ENCODE data around the gene RNF149.

DNA sequence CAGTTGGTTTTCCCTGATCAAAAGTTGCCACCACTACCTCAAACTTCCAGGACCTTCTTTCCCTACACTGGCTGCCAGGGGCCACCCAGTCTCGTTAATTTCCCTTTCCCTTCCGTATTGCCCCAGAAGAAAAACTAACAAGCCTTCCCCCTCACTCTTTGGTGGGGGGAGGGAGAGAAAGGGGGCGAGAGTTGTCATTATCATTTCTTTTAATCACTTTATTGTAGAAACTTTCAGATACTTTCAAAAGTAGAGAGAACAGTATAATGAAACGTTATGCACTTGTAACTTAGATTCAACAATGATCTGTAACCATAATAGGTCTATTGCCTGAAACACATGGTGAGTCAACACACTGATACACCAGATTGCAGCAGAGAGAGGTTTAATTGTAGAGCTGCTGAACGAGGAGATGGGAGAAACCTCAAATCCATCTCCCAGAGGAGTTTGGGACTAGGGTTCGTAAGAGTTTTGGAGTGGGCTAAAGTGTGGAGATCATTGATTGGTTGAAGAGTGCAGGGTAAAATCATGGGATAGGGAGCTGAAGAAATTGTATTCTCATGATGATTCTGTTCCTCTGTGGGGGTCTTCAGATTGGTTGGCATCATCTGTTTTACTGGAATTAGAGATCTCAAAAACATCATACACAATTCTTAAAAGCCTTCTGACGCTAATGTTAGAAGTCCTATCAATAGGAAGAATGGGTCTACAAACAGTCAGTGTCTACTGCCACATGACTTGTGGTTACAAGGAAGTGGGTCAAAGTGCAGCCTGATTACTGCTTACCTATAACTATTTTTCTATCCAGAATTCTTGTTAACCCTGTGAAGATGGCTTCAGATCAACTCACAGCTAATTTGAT, 2.6 kb upstream of the RNF149 start:
- TF ChIP-seq, protein P1, sequence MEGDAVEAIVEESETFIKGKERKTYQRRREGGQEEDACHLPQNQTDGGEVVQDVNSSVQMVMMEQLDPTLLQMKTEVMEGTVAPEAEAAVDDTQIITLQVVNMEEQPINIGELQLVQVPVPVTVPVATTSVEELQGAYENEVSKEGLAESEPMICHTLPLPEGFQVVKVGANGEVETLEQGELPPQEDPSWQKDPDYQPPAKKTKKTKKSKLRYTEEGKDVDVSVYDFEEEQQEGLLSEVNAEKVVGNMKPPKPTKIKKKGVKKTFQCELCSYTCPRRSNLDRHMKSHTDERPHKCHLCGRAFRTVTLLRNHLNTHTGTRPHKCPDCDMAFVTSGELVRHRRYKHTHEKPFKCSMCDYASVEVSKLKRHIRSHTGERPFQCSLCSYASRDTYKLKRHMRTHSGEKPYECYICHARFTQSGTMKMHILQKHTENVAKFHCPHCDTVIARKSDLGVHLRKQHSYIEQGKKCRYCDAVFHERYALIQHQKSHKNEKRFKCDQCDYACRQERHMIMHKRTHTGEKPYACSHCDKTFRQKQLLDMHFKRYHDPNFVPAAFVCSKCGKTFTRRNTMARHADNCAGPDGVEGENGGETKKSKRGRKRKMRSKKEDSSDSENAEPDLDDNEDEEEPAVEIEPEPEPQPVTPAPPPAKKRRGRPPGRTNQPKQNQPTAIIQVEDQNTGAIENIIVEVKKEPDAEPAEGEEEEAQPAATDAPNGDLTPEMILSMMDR (IDR thresholded peaks at IDR 0.05; ENCODE audit: low read depth, low read length), result no peak
- no peak for TF ChIP-seq POLR2A (IDR thresholded peaks at IDR 0.05; ENCODE audit: extremely low read depth, insufficient read length)
- TF ChIP-seq, protein P2, sequence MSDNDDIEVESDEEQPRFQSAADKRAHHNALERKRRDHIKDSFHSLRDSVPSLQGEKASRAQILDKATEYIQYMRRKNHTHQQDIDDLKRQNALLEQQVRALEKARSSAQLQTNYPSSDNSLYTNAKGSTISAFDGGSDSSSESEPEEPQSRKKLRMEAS (IDR thresholded peaks at IDR 0.05; ENCODE audit: low read depth, low read length), result no peak

All from NB4 (cell line).